ENCODE results near the gene KYNU. TPM values are rescaled to one million over a fixed set of nuclear protein-coding genes. Genes with fewer than 3 reads are reported as not detected.

The KYNU gene
- total RNA-seq, 1 experiment from 2014 or later = 0.37 TPM

GRCh38 chr2:142915502-142915901 lies 38.0 kb downstream of the KYNU start:
- Histone ChIP-seq H2AFZ (ENCODE audit: low read length) (no peak overlapping the region), H2AK5ac (ENCODE audit: insufficient read length, low read length) (no peak overlapping the region), H3K23me2 (ENCODE audit: insufficient read length, low read depth, low read length, poor library complexity, severe bottlenecking) (no peaks in the 10 kb centered on the region), H3K4ac (ENCODE audit: low read depth, low read length) (no peak overlapping the region), H4K91ac (ENCODE audit: insufficient read length, low read depth, low read length) (no peak overlapping the region), H3K27me3 (ENCODE audit: insufficient read depth, low read length) (no peaks in the 10 kb centered on the region), H3K18ac (ENCODE audit: insufficient read length, low read depth, low read length) (no peak overlapping the region), H3K9ac (ENCODE audit: extremely low read depth, insufficient read length, low read length) (no peak overlapping the region), H2BK5ac (ENCODE audit: insufficient read length, low read length) (no peak overlapping the region), H2BK120ac (ENCODE audit: low read depth, low read length, poor library complexity, severe bottlenecking) (no peak overlapping the region), H2BK15ac (ENCODE audit: low read depth, low read length) (no peak overlapping the region), H3K56ac (ENCODE audit: insufficient read length, low read depth, low read length) (no peak overlapping the region), H3K27ac (ENCODE audit: insufficient read length, low read depth, low read length) (no peak overlapping the region), H3K4me1 (ENCODE audit: insufficient read depth, low read length) (peaks cover 2% of the 10 kb centered on the region; the same call in 1 of the 2 replicates), H4K20me1 (ENCODE audit: control insufficient read depth, insufficient read depth, insufficient read length) (no peaks in the 10 kb centered on the region), H3K9me3 (ENCODE audit: control insufficient read depth, low read depth, low read length) (no peaks in the 10 kb centered on the region), H4K5ac (ENCODE audit: insufficient read length, low read depth, low read length) (no peak overlapping the region), H3K79me1 (ENCODE audit: insufficient read depth, low read depth, low read length, poor library complexity, severe bottlenecking) (no peaks in the 10 kb centered on the region), H4K8ac (replicated peaks; ENCODE audit: insufficient read length, low read depth, low read length) (no peak overlapping the region), H3K23ac (ENCODE audit: insufficient read length, low read depth, low read length) (no peak overlapping the region), H2BK20ac (ENCODE audit: low read depth, low read length, poor library complexity, severe bottlenecking) (no peak overlapping the region), H2BK12ac (ENCODE audit: insufficient read length, low read depth, low read length) (no peak overlapping the region), H3T11ph (ENCODE audit: low read length) (no peak overlapping the region), H3K4me2 (ENCODE audit: insufficient read depth, insufficient read length, low read length) (no peak overlapping the region), H3K79me2 (ENCODE audit: insufficient read depth, low read length) (no peaks in the 10 kb centered on the region), H3K14ac (ENCODE audit: insufficient read depth, low read length) (no peak overlapping the region)
- TF ChIP-seq, protein P1, sequence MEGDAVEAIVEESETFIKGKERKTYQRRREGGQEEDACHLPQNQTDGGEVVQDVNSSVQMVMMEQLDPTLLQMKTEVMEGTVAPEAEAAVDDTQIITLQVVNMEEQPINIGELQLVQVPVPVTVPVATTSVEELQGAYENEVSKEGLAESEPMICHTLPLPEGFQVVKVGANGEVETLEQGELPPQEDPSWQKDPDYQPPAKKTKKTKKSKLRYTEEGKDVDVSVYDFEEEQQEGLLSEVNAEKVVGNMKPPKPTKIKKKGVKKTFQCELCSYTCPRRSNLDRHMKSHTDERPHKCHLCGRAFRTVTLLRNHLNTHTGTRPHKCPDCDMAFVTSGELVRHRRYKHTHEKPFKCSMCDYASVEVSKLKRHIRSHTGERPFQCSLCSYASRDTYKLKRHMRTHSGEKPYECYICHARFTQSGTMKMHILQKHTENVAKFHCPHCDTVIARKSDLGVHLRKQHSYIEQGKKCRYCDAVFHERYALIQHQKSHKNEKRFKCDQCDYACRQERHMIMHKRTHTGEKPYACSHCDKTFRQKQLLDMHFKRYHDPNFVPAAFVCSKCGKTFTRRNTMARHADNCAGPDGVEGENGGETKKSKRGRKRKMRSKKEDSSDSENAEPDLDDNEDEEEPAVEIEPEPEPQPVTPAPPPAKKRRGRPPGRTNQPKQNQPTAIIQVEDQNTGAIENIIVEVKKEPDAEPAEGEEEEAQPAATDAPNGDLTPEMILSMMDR (conservative IDR thresholded peaks at IDR 0.05) = no peak
- WGBS (ENCODE audit: extremely low coverage, insufficient read length, low lambda C conversion rate) = no CpG with 5 or more reads among the region's 1 CpG
- H3K9me3 Mint-ChIP-seq = peaks cover 0 to 5% of the 10 kb centered on the region in 2 experiments; a peak in 4 of 5 replicates
- H3K27me3 Mint-ChIP-seq (ENCODE audit: low read depth) = no peaks in the 10 kb centered on the region
- no peak overlapping the region for H3K4me3 Mint-ChIP-seq
- peaks cover 3 to 16% (median 4%) of the 10 kb centered on the region in 3 experiments; a peak in 5 of 7 replicates for H3K36me3 Mint-ChIP-seq (ENCODE audit: insufficient read depth in 1 of 3, low read depth in 3 of 3)
- no peak for DNase-seq
- H3K4me1 Mint-ChIP-seq = peaks cover 12 to 14% of the 10 kb centered on the region in 2 experiments
- no peak overlapping the region for H3K27ac Mint-ChIP-seq

Data from H9 (cell line).